ENCODE measurements around the gene ANXA8L1. TPM values are rescaled to one million over a fixed set of nuclear protein-coding genes. Genes with fewer than 3 reads are reported as not detected.
A peak's percentile ranks its signal among the peaks of the same experiment; 100 is the strongest.
"Not testable (repeated sequence)": the region's sequence is repeated elsewhere in the genome, so short reads cannot be mapped to it uniquely, and the experiment has no call there.

The ANXA8L1 gene
- polyA plus RNA-seq, 1 donor (not counting 4 experiments of a cell fraction or from before 2014, with no cell fraction given) = 495 TPM

DNA sequence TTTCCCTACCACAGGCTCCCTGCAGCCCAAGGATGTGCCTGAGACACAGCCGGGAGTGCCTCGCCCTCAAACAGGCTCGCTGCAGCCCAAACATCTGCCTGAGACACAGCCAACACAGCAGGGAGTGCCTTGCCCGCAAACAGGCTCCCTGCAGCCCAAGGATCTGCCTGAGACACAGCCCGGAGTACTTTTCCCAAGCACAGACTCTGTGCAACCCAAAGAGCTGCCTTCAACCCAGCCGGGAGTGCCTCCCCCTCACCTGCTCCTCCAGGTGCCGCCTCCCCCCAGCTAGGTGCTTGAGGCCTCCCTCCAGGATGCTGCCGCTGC lies 45.9 kb upstream of the ANXA8L1 start:
- Histone ChIP-seq H3K79me2 (ENCODE audit: control insufficient read depth, insufficient read depth, low read length) (no peaks in the 10 kb centered on the region), H3K36me3 (ENCODE audit: control insufficient read depth in 2 of 2, extremely low read depth in 1 of 2, insufficient read depth in 2 of 2, low read length in 2 of 2) (no peaks in the 10 kb centered on the region), H3K9me3 (ENCODE audit: control insufficient read depth, low read depth, low read length) (no peaks in the 10 kb centered on the region), H3K4me1 (ENCODE audit: control insufficient read depth, extremely low read depth, insufficient read depth, low read length) (no peaks in the 10 kb centered on the region), H3K27me3 (ENCODE audit: control insufficient read depth, extremely low read depth, insufficient read depth, low read length) (no peaks in the 10 kb centered on the region), H4K20me1 (ENCODE audit: control insufficient read depth, extremely low read depth, insufficient read depth, low read length) (no peaks in the 10 kb centered on the region), H3K9ac (ENCODE audit: control insufficient read depth, extremely low read depth, insufficient read depth, low read length) (no peak overlapping the region), H3K4me3 (ENCODE audit: control insufficient read depth in 2 of 3, extremely low read depth in 1 of 3, insufficient read depth in 2 of 3, low read depth in 1 of 3, low read length in 3 of 3) (no peak overlapping the region), H3K9me1 (ENCODE audit: control insufficient read depth, extremely low read depth, insufficient read depth, low read length) (no peaks in the 10 kb centered on the region), H3K4me2 (ENCODE audit: control insufficient read depth, extremely low read depth, insufficient read depth, low read depth, low read length) (no peak overlapping the region), H2AFZ (ENCODE audit: control insufficient read depth, low read length) (peak overlapping the region; percentile 20), H3K27ac (ENCODE audit: control insufficient read depth, insufficient read depth, low read length) (no peak overlapping the region)
- FAIRE-seq = no peak
- dilution Hi-C loops (cut with MboI; ENCODE audit: extremely low pct_ligation_motif_present, low sequenced_read_pairs) = no loop called here
- DNase-seq (ENCODE audit: low read depth, low spot score) = no peak
- no peak for TF ChIP-seq EZH2 (IDR thresholded peaks at IDR 0.05; ENCODE audit: low read length)
- TF ChIP-seq, protein P1, sequence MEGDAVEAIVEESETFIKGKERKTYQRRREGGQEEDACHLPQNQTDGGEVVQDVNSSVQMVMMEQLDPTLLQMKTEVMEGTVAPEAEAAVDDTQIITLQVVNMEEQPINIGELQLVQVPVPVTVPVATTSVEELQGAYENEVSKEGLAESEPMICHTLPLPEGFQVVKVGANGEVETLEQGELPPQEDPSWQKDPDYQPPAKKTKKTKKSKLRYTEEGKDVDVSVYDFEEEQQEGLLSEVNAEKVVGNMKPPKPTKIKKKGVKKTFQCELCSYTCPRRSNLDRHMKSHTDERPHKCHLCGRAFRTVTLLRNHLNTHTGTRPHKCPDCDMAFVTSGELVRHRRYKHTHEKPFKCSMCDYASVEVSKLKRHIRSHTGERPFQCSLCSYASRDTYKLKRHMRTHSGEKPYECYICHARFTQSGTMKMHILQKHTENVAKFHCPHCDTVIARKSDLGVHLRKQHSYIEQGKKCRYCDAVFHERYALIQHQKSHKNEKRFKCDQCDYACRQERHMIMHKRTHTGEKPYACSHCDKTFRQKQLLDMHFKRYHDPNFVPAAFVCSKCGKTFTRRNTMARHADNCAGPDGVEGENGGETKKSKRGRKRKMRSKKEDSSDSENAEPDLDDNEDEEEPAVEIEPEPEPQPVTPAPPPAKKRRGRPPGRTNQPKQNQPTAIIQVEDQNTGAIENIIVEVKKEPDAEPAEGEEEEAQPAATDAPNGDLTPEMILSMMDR (optimal IDR thresholded peaks at IDR 0.05 in 1 of 3, IDR thresholded peaks at IDR 0.05 in 1 of 3, conservative IDR thresholded peaks at IDR 0.05 in 1 of 3; ENCODE audit: extremely low read depth in 1 of 3, insufficient read depth in 2 of 3, low read length in 3 of 3) = no peak

DNA sequence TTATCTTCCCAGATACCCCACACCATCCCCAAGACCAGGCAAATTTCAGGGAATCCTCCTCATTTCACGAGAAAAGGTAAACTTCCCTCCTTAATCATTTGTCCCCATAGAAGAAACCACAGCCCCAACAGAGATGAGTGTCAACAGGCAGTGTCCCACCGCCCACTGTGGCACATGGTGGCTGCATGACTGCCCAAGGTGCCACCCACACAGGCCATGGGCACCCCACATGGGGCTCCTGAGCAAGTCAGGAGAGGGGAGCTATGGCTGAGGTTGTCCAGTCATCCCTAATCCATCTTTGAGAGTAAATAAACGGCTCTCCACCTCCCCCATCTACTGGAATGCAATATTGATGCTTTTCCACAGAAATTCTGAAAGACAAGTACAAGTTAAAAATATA lies 44.7 kb upstream of the ANXA8L1 start:
- Histone ChIP-seq H3K4me2 (ENCODE audit: control insufficient read depth, extremely low read depth, insufficient read depth, low read depth, low read length) (no peak overlapping the region), H3K9ac (ENCODE audit: control insufficient read depth, extremely low read depth, insufficient read depth, low read length) (no peak overlapping the region), H3K4me1 (ENCODE audit: control insufficient read depth, extremely low read depth, insufficient read depth, low read length) (no peaks in the 10 kb centered on the region), H3K36me3 (ENCODE audit: control insufficient read depth in 2 of 2, extremely low read depth in 1 of 2, insufficient read depth in 2 of 2, low read length in 2 of 2) (no peaks in the 10 kb centered on the region), H3K27ac (ENCODE audit: control insufficient read depth, insufficient read depth, low read length) (no peak overlapping the region), H3K9me1 (ENCODE audit: control insufficient read depth, extremely low read depth, insufficient read depth, low read length) (no peaks in the 10 kb centered on the region), H4K20me1 (ENCODE audit: control insufficient read depth, extremely low read depth, insufficient read depth, low read length) (no peaks in the 10 kb centered on the region), H3K4me3 (ENCODE audit: control insufficient read depth in 2 of 3, extremely low read depth in 1 of 3, insufficient read depth in 2 of 3, low read depth in 1 of 3, low read length in 3 of 3) (no peak overlapping the region), H2AFZ (ENCODE audit: control insufficient read depth, low read length) (no peak overlapping the region), H3K9me3 (ENCODE audit: control insufficient read depth, low read depth, low read length) (no peaks in the 10 kb centered on the region), H3K27me3 (ENCODE audit: control insufficient read depth, extremely low read depth, insufficient read depth, low read length) (no peaks in the 10 kb centered on the region), H3K79me2 (ENCODE audit: control insufficient read depth, insufficient read depth, low read length) (no peaks in the 10 kb centered on the region)
- no peak for TF ChIP-seq EZH2 (IDR thresholded peaks at IDR 0.05; ENCODE audit: low read length)
- TF ChIP-seq, protein P1 (optimal IDR thresholded peaks at IDR 0.05 in 1 of 3, IDR thresholded peaks at IDR 0.05 in 1 of 3, conservative IDR thresholded peaks at IDR 0.05 in 1 of 3; ENCODE audit: extremely low read depth in 1 of 3, insufficient read depth in 2 of 3, low read length in 3 of 3) = no peak
- dilution Hi-C loops (cut with MboI; ENCODE audit: extremely low pct_ligation_motif_present, low sequenced_read_pairs) = no loop called here
- FAIRE-seq = no peak
- DNase-seq (ENCODE audit: low read depth, low spot score) = no peak

DNA sequence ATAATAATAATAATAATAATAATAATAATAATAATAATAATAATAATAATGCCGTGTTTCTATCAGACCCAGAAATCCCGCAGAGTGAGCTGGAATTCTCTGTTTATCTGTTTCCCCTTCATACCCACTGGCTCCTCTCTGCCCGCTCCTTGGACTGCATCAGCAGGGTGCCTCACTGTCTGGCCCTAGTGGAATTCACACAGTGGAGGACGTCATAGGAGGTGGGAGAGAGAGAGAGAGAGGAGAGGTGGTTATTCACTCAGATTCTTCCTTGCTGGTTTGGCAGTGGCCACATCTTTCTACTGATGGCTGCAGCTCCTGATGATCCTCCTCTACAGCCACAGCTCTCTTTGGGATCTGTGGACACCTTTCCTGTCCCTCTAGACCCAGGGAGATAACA lies 10.1 kb upstream of the ANXA8L1 start:
- H3K4me3 ChIP-seq (ENCODE audit: control insufficient read depth in 2 of 3, extremely low read depth in 1 of 3, insufficient read depth in 2 of 3, low read depth in 1 of 3, low read length in 3 of 3); H3K36me3 ChIP-seq (ENCODE audit: control insufficient read depth in 2 of 2, extremely low read depth in 1 of 2, insufficient read depth in 2 of 2, low read length in 2 of 2); H3K4me1 ChIP-seq (ENCODE audit: control insufficient read depth, extremely low read depth, insufficient read depth, low read length); H3K4me2 ChIP-seq (ENCODE audit: control insufficient read depth, extremely low read depth, insufficient read depth, low read depth, low read length); H3K9me1 ChIP-seq (ENCODE audit: control insufficient read depth, extremely low read depth, insufficient read depth, low read length); FAIRE-seq; H3K9me3 ChIP-seq (ENCODE audit: control insufficient read depth, low read depth, low read length); H2AFZ ChIP-seq (ENCODE audit: control insufficient read depth, low read length); H3K27me3 ChIP-seq (ENCODE audit: control insufficient read depth, extremely low read depth, insufficient read depth, low read length); H4K20me1 ChIP-seq (ENCODE audit: control insufficient read depth, extremely low read depth, insufficient read depth, low read length); H3K79me2 ChIP-seq (ENCODE audit: control insufficient read depth, insufficient read depth, low read length); H3K27ac ChIP-seq (ENCODE audit: control insufficient read depth, insufficient read depth, low read length); DNase-seq (ENCODE audit: low read depth, low spot score); H3K9ac ChIP-seq (ENCODE audit: control insufficient read depth, extremely low read depth, insufficient read depth, low read length); dilution Hi-C loops (cut with MboI; ENCODE audit: extremely low pct_ligation_motif_present, low sequenced_read_pairs): not testable (repeated sequence)

DNA sequence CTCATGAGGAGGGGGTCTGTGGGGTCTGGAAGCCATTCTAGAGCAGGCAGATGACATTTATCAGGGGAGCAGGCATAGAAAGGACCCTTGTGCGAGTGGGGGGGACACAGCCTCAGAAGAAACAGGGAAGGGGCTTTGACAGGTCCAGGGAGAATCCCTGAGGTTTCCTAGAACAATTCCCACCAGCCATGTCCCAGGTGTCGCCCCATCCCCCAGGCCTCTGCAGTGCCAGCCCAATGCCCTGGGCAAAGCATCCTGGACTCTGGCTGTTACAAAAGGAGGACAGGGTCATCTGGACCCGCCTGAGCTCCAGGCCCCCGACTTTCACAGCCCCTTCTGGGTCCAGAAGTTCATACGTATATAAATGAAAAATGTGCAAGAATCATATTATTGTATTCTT lies 8.4 kb upstream of the ANXA8L1 start:
- H3K79me2 ChIP-seq (ENCODE audit: control insufficient read depth, insufficient read depth, low read length); H3K27me3 ChIP-seq (ENCODE audit: control insufficient read depth, extremely low read depth, insufficient read depth, low read length); FAIRE-seq; H3K4me3 ChIP-seq (ENCODE audit: control insufficient read depth in 2 of 3, extremely low read depth in 1 of 3, insufficient read depth in 2 of 3, low read depth in 1 of 3, low read length in 3 of 3); dilution Hi-C loops (cut with MboI; ENCODE audit: extremely low pct_ligation_motif_present, low sequenced_read_pairs); DNase-seq (ENCODE audit: low read depth, low spot score); H3K9me1 ChIP-seq (ENCODE audit: control insufficient read depth, extremely low read depth, insufficient read depth, low read length); H3K9ac ChIP-seq (ENCODE audit: control insufficient read depth, extremely low read depth, insufficient read depth, low read length); H4K20me1 ChIP-seq (ENCODE audit: control insufficient read depth, extremely low read depth, insufficient read depth, low read length); H2AFZ ChIP-seq (ENCODE audit: control insufficient read depth, low read length); H3K36me3 ChIP-seq (ENCODE audit: control insufficient read depth in 2 of 2, extremely low read depth in 1 of 2, insufficient read depth in 2 of 2, low read length in 2 of 2); H3K9me3 ChIP-seq (ENCODE audit: control insufficient read depth, low read depth, low read length); H3K4me1 ChIP-seq (ENCODE audit: control insufficient read depth, extremely low read depth, insufficient read depth, low read length); H3K4me2 ChIP-seq (ENCODE audit: control insufficient read depth, extremely low read depth, insufficient read depth, low read depth, low read length); H3K27ac ChIP-seq (ENCODE audit: control insufficient read depth, insufficient read depth, low read length): not testable (repeated sequence)

Data from keratinocyte (primary cell).